ENCODE data around the gene PCA3. TPM values are rescaled to one million over a fixed set of nuclear protein-coding genes. Genes with fewer than 3 reads are reported as not detected.

PCA3 gene
- total and polyA plus RNA-seq, 2 of the 8 experiments (the other 6 are each of a cell fraction or from before 2014, with no cell fraction given), result not detected

DNA sequence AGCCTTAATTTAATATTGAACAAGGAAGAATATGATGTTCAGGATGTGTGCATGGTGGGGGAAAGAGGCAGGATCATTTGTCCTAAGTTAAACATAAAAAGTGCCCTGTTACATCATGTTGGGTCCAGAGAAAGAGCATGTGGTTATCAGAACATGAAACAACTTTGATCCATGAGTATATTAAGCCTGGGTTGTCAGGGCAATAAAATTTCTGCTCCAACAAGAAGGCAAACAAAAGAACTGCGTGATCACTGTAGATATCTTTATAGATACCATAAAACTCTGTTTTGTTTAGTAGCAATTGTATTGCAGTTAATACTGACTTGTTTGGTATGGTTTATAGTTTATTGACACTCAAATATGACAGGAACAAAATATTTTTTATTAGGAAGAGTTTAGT, 35.2 kb downstream of the PCA3 start (continued):
- TF ChIP-seq MAX (IDR thresholded peaks at IDR 0.05), result no peak
- no peak for TF ChIP-seq CTBP2 (IDR thresholded peaks at IDR 0.05; ENCODE audit: borderline replicate concordance, insufficient read depth, insufficient read length, low read length)
- TF ChIP-seq ATF2 (IDR thresholded peaks at IDR 0.05; ENCODE audit: low read length), result no peak
- TF ChIP-seq YY1 (IDR thresholded peaks at IDR 0.05; ENCODE audit: low read depth, low read length), result no peak
- TF ChIP-seq FOSL1 (IDR thresholded peaks at IDR 0.05; ENCODE audit: insufficient read depth, low read depth, low read length), result no peak
- no peak for TF ChIP-seq RFX5 (IDR thresholded peaks at IDR 0.05; ENCODE audit: borderline replicate concordance, low read depth, low read length)
- TF ChIP-seq CHD1 (IDR thresholded peaks at IDR 0.05; ENCODE audit: low read depth, low read length), result no peak

Data from H1 (cell line).